Measurements from ENCODE around the gene CALM1.

The CALM1 gene

GRCh38 chr14:90424075-90424474 lies 27.2 kb downstream of the CALM1 start:
- TF ChIP-seq, protein P1, sequence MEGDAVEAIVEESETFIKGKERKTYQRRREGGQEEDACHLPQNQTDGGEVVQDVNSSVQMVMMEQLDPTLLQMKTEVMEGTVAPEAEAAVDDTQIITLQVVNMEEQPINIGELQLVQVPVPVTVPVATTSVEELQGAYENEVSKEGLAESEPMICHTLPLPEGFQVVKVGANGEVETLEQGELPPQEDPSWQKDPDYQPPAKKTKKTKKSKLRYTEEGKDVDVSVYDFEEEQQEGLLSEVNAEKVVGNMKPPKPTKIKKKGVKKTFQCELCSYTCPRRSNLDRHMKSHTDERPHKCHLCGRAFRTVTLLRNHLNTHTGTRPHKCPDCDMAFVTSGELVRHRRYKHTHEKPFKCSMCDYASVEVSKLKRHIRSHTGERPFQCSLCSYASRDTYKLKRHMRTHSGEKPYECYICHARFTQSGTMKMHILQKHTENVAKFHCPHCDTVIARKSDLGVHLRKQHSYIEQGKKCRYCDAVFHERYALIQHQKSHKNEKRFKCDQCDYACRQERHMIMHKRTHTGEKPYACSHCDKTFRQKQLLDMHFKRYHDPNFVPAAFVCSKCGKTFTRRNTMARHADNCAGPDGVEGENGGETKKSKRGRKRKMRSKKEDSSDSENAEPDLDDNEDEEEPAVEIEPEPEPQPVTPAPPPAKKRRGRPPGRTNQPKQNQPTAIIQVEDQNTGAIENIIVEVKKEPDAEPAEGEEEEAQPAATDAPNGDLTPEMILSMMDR (conservative IDR thresholded peaks at IDR 0.05) = no peak
- TF ChIP-seq ZFX (IDR thresholded peaks at IDR 0.05) = no peak
- H3K27ac ChIP-seq = no peak overlapping the region

DNA sequence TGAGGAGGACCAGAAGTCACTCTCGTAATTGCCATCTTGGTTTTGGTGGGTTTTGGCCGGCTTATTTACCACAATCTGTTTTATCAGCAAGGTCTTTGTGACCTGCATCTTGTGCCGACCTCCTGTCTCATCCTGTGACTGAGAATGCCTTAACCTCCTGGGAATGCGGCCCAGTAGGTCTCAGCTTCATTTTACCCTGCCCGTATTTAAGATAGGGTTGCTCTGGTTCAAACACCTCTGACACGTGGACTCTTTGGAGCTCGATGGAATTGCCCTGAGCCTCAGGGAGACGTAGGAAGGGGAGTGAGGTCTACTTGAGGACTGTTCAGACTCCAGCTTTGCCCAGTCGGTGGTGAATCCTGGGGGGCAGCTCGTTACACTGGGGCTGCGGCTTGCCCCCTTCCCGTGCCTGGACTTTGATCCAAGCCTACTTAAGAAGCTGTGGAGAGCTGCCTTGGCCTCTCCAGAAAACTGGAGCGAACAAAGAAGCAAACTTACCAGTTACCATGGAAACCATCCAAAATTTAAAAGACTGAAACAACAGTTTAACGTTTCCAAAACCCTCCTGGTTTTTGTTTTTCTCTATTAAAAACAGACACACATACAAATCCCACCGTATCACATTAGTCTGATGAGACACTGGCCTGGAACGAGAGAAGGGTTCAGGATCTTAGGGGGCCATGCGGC lies 28.0 kb downstream of the CALM1 start:
- TF ChIP-seq ZFX (IDR thresholded peaks at IDR 0.05) = no peak

DNA sequence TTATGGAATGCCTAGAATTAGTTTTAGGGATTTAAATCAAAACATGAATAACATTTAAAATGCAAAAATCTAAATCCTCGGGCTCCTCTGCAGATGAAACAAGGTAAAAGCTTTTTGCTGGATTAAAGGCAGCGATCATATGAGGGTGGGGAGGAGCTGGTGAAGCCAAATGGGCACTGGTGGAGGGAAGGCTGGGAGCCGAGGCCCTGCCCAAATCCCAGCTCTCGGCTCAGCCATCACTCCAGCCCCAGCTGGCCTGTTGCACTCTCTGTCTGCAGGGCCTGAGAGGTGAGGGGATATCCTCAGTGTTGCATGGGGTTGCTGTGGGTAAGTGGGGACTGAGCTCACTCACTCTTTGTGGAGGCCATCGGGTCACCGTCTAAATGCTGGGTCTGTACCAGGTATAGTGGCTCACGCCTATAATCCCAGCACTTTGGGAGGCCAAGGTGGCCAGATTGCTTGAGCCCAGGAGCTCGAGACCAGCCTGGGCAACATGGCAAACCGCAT lies 28.6 kb downstream of the CALM1 start:
- H3K27ac ChIP-seq = no peak overlapping the region
- TF ChIP-seq, protein P1 (conservative IDR thresholded peaks at IDR 0.05) = no peak
- TF ChIP-seq ZFX (IDR thresholded peaks at IDR 0.05) = no peak

More for the DNA sequence above, 28.0 kb downstream of the CALM1 start:
- H3K27ac ChIP-seq = no peak overlapping the region

DNA sequence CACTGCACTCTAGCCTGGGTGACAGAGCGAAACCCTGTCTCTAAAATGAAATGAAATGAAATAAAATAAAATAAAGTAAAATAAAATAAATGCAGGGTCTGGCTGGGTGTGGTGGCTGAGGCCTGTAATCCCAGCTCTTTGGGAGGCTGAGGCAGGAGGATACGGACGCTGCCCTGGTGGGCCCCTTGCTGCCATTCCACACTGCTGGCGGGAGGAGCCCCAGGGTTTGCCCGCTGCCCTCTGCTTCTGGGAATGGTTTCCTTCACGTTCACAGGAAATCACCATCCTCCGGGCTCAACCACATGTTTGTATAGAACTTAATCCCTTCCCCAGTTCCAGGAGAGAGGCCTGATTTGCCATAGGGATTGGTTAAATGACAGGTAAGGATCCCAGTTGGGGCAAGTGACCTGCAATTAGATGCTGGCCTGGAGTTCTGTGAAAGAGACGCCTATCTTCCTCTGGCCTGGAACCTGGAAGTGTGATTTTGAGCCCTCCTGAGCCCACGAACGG lies 29.3 kb downstream of the CALM1 start:
- H3K27ac ChIP-seq = no peak overlapping the region
- TF ChIP-seq ZFX (IDR thresholded peaks at IDR 0.05) = no peak
- TF ChIP-seq, protein P1 (conservative IDR thresholded peaks at IDR 0.05) = no peak

DNA sequence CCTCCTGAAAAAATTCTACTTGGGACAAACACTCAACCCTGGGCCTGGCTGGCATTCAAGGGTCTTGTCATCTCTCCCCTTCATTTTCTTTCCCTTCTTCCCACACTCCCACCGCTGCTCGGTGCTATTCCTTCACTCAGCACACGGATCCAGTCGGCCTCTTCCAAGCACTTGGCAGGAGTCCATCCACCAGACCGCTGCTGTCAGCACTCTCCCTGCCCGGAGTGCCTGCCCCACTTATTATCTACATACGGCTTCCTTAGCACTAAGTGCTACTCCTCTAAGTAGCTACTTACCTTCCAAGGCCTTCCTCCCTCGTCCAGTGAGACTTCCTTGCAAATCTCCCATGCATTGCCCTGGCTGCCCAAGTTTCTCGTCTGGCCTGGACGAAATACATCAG lies 29.8 kb downstream of the CALM1 start:
- TF ChIP-seq ZFX (IDR thresholded peaks at IDR 0.05) = no peak
- TF ChIP-seq, protein P1 (conservative IDR thresholded peaks at IDR 0.05) = no peak
- H3K27ac ChIP-seq = no peak overlapping the region

- TF ChIP-seq ZFX (IDR thresholded peaks at IDR 0.05) = no peak
- TF ChIP-seq, protein P1 (conservative IDR thresholded peaks at IDR 0.05) = no peak
- no peak overlapping the region for H3K27ac ChIP-seq
Observed at GRCh38 chr14:90427848-90428426, 31.1 kb downstream of the CALM1 start.

- TF ChIP-seq, protein P1 (conservative IDR thresholded peaks at IDR 0.05) = no peak
- TF ChIP-seq ZFX (IDR thresholded peaks at IDR 0.05) = no peak
- no peak overlapping the region for H3K27ac ChIP-seq
Observed at GRCh38 chr14:90428676-90429075, 31.8 kb downstream of the CALM1 start.
